H9 (cell line): ENCODE measurements around the gene ARID1B. TPM values are rescaled to one million over a fixed set of nuclear protein-coding genes. Genes with fewer than 3 reads are reported as not detected.

Experiments
- DNase-seq: peaks from one replicate; pipeline ENCODE4 v3.0.0-alpha.2; 2017
- H2AFZ ChIP-seq: one replicate; pipeline ENCODE4 v1.6.1; 2013; ENCODE audit warnings: mild to moderate bottlenecking, low read length, control low read depth, moderate library complexity
- H2AK5ac ChIP-seq: 2 replicates; pipeline ENCODE4 v1.6.1; 2013; ENCODE audit warnings: low read length, control low read depth, mixed read lengths; ENCODE audit not compliant: insufficient read length
- H2BK120ac ChIP-seq: one replicate; pipeline ENCODE4 v1.6.1; 2013; ENCODE audit warnings: low read depth, mild to moderate bottlenecking, low read length, control low read depth, inconsistent platforms; ENCODE audit not compliant: poor library complexity, severe bottlenecking
- H2BK12ac ChIP-seq: 2 replicates; pipeline ENCODE4 v1.6.1; 2013; ENCODE audit warnings: low read length, control low read depth, mixed read lengths, low read depth; ENCODE audit not compliant: insufficient read length
- H2BK15ac ChIP-seq: 2 replicates; pipeline ENCODE4 v1.6.1; 2013; ENCODE audit warnings: low read depth, low read length, control low read depth
- H2BK20ac ChIP-seq: one replicate; pipeline ENCODE4 v1.6.1; 2013; ENCODE audit warnings: low read depth, mild to moderate bottlenecking, low read length, control low read depth, inconsistent platforms; ENCODE audit not compliant: poor library complexity, severe bottlenecking
- H2BK5ac ChIP-seq: 2 replicates; pipeline ENCODE4 v1.6.1; 2013; ENCODE audit warnings: low read length, control low read depth, mixed read lengths; ENCODE audit not compliant: insufficient read length
- H3K14ac ChIP-seq: 2 replicates; pipeline ENCODE4 v1.6.1; 2013; ENCODE audit warnings: low read length, control low read depth; ENCODE audit not compliant: insufficient read depth
- H3K18ac ChIP-seq: 2 replicates; pipeline ENCODE4 v1.6.1; 2013; ENCODE audit warnings: low read depth, mild to moderate bottlenecking, mixed read lengths, low read length, control low read depth; ENCODE audit not compliant: insufficient read length
- H3K23ac ChIP-seq: 2 replicates; pipeline ENCODE4 v1.6.1; 2013; ENCODE audit warnings: low read length, control low read depth, mixed read lengths, low read depth; ENCODE audit not compliant: insufficient read length
- H3K23me2 ChIP-seq: 2 replicates; pipeline ENCODE4 v1.6.1; 2013; ENCODE audit warnings: low read depth, mild to moderate bottlenecking, mixed read lengths, low read length, control low read depth; ENCODE audit not compliant: insufficient read length, poor library complexity, severe bottlenecking
- H3K27ac ChIP-seq: 2 replicates; pipeline ENCODE4 v1.5.1; 2013; ENCODE audit warnings: low read length, control low read depth, mixed read lengths, low read depth; ENCODE audit not compliant: insufficient read length
- H3K27me3 ChIP-seq: 2 replicates; pipeline ENCODE4 v1.6.1; 2013; ENCODE audit warnings: low read length, control low read depth, inconsistent platforms; ENCODE audit not compliant: insufficient read depth
- H3K4ac ChIP-seq: 2 replicates; pipeline ENCODE4 v1.6.1; 2013; ENCODE audit warnings: low read depth, mild to moderate bottlenecking, control low read depth, inconsistent platforms, low read length, moderate library complexity
- H3K4me1 ChIP-seq: 2 replicates; pipeline ENCODE4 v1.6.1; 2013; ENCODE audit warnings: low read length, control low read depth, inconsistent platforms; ENCODE audit not compliant: insufficient read depth
- H3K4me2 ChIP-seq: 2 replicates; pipeline ENCODE4 v1.6.1; 2013; ENCODE audit warnings: low read length, control low read depth, mixed read lengths; ENCODE audit not compliant: insufficient read length, insufficient read depth
- H3K56ac ChIP-seq: 2 replicates; pipeline ENCODE4 v1.6.1; 2013; ENCODE audit warnings: low read depth, mild to moderate bottlenecking, mixed read lengths, low read length, control low read depth; ENCODE audit not compliant: insufficient read length
- H3K79me1 ChIP-seq: 2 replicates; pipeline ENCODE4 v1.6.1; 2013; ENCODE audit warnings: low read depth, mild to moderate bottlenecking, moderate library complexity, low read length, control low read depth, inconsistent platforms; ENCODE audit not compliant: insufficient read depth, poor library complexity, severe bottlenecking
- H3K79me2 ChIP-seq: 2 replicates; pipeline ENCODE4 v1.6.1; 2013; ENCODE audit warnings: low read length, control low read depth, inconsistent platforms; ENCODE audit not compliant: insufficient read depth
- H3K9ac ChIP-seq: 2 replicates; pipeline ENCODE4 v1.6.1; 2013; ENCODE audit warnings: low read length, control low read depth, mixed read lengths; ENCODE audit not compliant: insufficient read length; ENCODE audit errors: extremely low read depth
- H3K9me3 ChIP-seq: one replicate; pipeline ENCODE4 v1.6.1; 2013; ENCODE audit warnings: low read depth, low read length, inconsistent platforms; ENCODE audit not compliant: control insufficient read depth
- H3T11ph ChIP-seq: one replicate; pipeline ENCODE4 v1.6.1; 2013; ENCODE audit warnings: mild to moderate bottlenecking, low read length, control low read depth, inconsistent platforms
- H4K20me1 ChIP-seq: one replicate; pipeline ENCODE4 v1.6.1; 2013; ENCODE audit not compliant: control insufficient read depth, insufficient read length, insufficient read depth
- H4K5ac ChIP-seq: 2 replicates; pipeline ENCODE4 v1.6.1; 2013; ENCODE audit warnings: low read depth, mild to moderate bottlenecking, mixed read lengths, low read length, control low read depth; ENCODE audit not compliant: insufficient read length
- H4K8ac ChIP-seq: replicated peaks from 2 replicates; pipeline ENCODE4 v1.6.1; 2013; ENCODE audit warnings: low read length, control low read depth, mixed read lengths, low read depth; ENCODE audit not compliant: insufficient read length
- H4K91ac ChIP-seq: 2 replicates; pipeline ENCODE4 v1.6.1; 2013; ENCODE audit warnings: low read depth, mild to moderate bottlenecking, moderate library complexity, mixed read lengths, low read length, control low read depth; ENCODE audit not compliant: insufficient read length
- H3K27ac Mint-ChIP-seq, 3 experiments: 2 replicates in 2 of 3; 3 replicates in 1 of 3; pipeline ENCODE4 v1.8.0; 2020 to 2021; ENCODE audit warnings: mixed read lengths in 3 of 3, mild to moderate bottlenecking in 1 of 3, moderate library complexity in 1 of 3
- H3K27me3 Mint-ChIP-seq: 2 replicates; pipeline ENCODE4 v1.8.0; 2021; ENCODE audit warnings: low read depth, mild to moderate bottlenecking, moderate library complexity, mixed read lengths
- H3K36me3 Mint-ChIP-seq, 3 experiments: 2 replicates in 2 of 3; 3 replicates in 1 of 3; pipeline ENCODE4 v1.8.0; 2020 to 2021; ENCODE audit warnings: low read depth in 3 of 3, mixed read lengths in 3 of 3; ENCODE audit not compliant: insufficient read depth in 1 of 3
- H3K4me1 Mint-ChIP-seq, 2 experiments: 2 replicates each; pipeline ENCODE4 v1.8.0; 2020; ENCODE audit warnings: mixed read lengths in 2 of 2
- H3K4me3 Mint-ChIP-seq, 2 experiments: 2 replicates in 1 of 2; 3 replicates in 1 of 2; pipeline ENCODE4 v1.8.0; 2020 to 2021; ENCODE audit warnings: mild to moderate bottlenecking in 2 of 2, mixed read lengths in 2 of 2, moderate library complexity in 1 of 2
- H3K9me3 Mint-ChIP-seq, 2 experiments: 2 replicates in 1 of 2; 3 replicates in 1 of 2; pipeline ENCODE4 v1.8.0; 2020; ENCODE audit warnings: mild to moderate bottlenecking in 2 of 2, mixed read lengths in 2 of 2, moderate library complexity in 1 of 2
- WGBS: extraction: QIAGEN DNeasy Blood & Tissue Kit; methylation state at CpG from one replicate; pipeline ENCODE4 v1.1.7; 2013; ENCODE audit warnings: missing lambda C conversion rate, low lambda C conversion rate, mixed read lengths; ENCODE audit not compliant: insufficient read length; ENCODE audit errors: extremely low coverage; 5-methylcytosine and 5-hydroxymethylcytosine counted together
- total RNA-seq: library from RNA; stranded (reverse); gene quantifications from 2 replicates; pipeline ENCODE4 v1.2.1, GENCODE V29; 2021
- TF ChIP-seq, protein P1 (sequence below): fragments of 200-600 bp; sonication (generic); conservative IDR thresholded peaks from 3 replicates; pipeline ENCODE4 v1.8.0; 2021; ENCODE audit warnings: antibody characterized with exemption, mild to moderate bottlenecking

ARID1B gene
- total RNA-seq, 1 experiment from 2014 or later = 88.2 TPM

DNA sequence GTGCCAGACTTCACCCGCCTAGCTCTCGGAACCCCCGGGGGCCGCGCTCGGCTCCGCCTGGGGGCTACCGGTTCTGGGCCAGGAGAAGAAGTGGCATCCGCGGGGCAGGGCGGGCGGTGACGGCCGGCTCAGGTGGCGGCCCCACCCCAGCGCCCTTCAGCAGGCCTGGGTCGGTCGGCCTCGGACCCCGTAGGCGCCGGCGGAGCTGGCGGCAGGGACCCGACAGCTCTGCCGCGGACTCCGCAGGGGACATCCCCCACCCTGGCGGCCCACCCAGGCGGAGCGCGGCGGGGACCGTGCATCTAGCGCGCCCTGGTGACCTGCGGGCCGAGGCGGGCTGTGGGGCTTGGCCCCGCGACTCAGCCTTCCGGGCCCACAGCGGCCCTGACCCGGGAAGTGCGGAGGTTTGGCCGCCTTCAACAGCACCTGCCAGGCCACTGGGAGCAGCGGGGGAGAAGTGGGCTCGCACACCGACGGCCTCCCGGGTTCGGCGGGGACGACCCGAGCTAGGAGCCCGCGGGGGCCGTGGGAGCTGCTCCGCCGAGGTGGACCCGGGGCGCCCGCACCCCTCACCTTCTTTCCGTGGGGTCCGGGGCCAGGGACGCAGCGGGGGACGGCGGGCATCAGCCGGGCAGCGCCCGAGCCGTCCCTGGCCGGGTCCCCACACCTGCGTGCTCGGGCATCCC lies 459.0 kb downstream of the ARID1B start:
- Histone ChIP-seq H3K27ac (no peak overlapping the region), H4K5ac (no peak overlapping the region), H2BK12ac (no peak overlapping the region), H2BK20ac (no peak overlapping the region), H3K4me1 (no peaks in the 10 kb centered on the region; the same call in 1 of the 2 replicates), H3K23ac (no peak overlapping the region), H2AFZ (no peak overlapping the region), H4K8ac (no peak overlapping the region), H3K27me3 (peaks cover 10% of the 10 kb centered on the region; the same call in 1 of the 2 replicates), H3K4me2 (peak overlapping the region; percentile 63), H3K18ac (no peak overlapping the region), H3K9ac (no peak overlapping the region), H2BK15ac (no peak overlapping the region), H3K56ac (no peak overlapping the region), H3K14ac (no peak overlapping the region), H4K91ac (no peak overlapping the region), H2BK5ac (no peak overlapping the region), H3T11ph (no peak overlapping the region), H3K79me2 (no peaks in the 10 kb centered on the region), H4K20me1 (no peaks in the 10 kb centered on the region), H3K9me3 (no peaks in the 10 kb centered on the region), H3K79me1 (no peaks in the 10 kb centered on the region), H2BK120ac (no peak overlapping the region), H3K23me2 (peaks cover 12% of the 10 kb centered on the region), H3K4ac (no peak overlapping the region), H2AK5ac (no peak overlapping the region)
- Mint-ChIP-seq H3K9me3 (peaks cover 2 to 4% of the 10 kb centered on the region in 2 experiments; a peak in 4 of 5 replicates), H3K4me3 (peak overlapping the region; percentile 78 to 93), H3K36me3 (peaks cover 0 to 2% (median 0%) of the 10 kb centered on the region in 3 experiments; a peak in 2 of 7 replicates), H3K27ac (no peak overlapping the region), H3K4me1 (peaks cover 17 to 27% of the 10 kb centered on the region in 2 experiments), H3K27me3 (peaks cover 68% of the 10 kb centered on the region)
- TF ChIP-seq, protein P1, sequence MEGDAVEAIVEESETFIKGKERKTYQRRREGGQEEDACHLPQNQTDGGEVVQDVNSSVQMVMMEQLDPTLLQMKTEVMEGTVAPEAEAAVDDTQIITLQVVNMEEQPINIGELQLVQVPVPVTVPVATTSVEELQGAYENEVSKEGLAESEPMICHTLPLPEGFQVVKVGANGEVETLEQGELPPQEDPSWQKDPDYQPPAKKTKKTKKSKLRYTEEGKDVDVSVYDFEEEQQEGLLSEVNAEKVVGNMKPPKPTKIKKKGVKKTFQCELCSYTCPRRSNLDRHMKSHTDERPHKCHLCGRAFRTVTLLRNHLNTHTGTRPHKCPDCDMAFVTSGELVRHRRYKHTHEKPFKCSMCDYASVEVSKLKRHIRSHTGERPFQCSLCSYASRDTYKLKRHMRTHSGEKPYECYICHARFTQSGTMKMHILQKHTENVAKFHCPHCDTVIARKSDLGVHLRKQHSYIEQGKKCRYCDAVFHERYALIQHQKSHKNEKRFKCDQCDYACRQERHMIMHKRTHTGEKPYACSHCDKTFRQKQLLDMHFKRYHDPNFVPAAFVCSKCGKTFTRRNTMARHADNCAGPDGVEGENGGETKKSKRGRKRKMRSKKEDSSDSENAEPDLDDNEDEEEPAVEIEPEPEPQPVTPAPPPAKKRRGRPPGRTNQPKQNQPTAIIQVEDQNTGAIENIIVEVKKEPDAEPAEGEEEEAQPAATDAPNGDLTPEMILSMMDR = no peak
- WGBS = no CpG with 5 or more reads among the region's 76 CpGs
- DNase-seq = no peak
